C4-2B (cell line): ENCODE data around the gene RALBP1.

ENCODE experiments used
- H3K27ac ChIP-seq: fragments of 450-650 bp; 2 replicates; pipeline ENCODE4 v1.5.1; 2017
- CTCF ChIP-seq: fragments of 450-650 bp; conservative IDR thresholded peaks from 2 replicates; pipeline ENCODE4 v1.5.1; 2017; ENCODE audit warnings: mild to moderate bottlenecking
- ZFX ChIP-seq: fragments of 450-650 bp; IDR thresholded peaks from 2 replicates; pipeline ENCODE4 v1.6.1; 2017

The RALBP1 gene

DNA sequence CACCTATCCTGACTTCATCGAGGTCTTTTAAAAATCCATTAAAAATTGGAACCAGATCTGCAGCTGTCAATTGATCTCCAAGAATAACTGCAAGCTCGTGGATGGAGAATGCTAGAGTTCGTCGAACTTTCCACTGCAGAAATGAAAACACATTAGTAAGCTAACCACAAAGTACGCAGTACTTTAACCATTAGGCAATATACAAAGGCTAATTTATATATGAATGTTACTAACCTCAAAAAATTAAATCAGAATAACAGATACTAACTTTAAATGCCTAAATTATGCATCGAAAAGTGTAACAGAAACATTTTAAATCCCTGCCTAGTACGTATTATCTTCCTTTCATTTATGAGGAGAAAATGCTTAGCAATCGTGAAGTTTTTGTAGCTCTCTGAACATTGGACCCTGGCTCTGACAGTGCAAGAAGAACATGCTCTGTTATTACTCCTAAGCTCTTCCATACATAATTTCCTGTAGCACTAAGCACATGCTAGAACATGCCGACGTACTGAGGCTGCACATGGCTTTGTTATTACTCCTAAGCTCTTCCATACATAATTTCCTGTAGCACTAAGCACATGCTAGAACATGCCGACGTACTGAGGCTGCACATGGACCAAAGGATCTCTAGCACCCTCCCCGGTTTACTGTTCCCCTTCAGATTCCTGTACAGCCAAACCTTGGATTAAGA lies 82.1 kb downstream of the RALBP1 start:
- H3K27ac ChIP-seq: no peak overlapping the region
- no peak for TF ChIP-seq CTCF
- TF ChIP-seq ZFX: no peak

GRCh38 chr18:9558387-9559064 lies 83.2 kb downstream of the RALBP1 start:
- TF ChIP-seq ZFX: no peak
- no peak for TF ChIP-seq CTCF
- H3K27ac ChIP-seq: no peak overlapping the region

DNA sequence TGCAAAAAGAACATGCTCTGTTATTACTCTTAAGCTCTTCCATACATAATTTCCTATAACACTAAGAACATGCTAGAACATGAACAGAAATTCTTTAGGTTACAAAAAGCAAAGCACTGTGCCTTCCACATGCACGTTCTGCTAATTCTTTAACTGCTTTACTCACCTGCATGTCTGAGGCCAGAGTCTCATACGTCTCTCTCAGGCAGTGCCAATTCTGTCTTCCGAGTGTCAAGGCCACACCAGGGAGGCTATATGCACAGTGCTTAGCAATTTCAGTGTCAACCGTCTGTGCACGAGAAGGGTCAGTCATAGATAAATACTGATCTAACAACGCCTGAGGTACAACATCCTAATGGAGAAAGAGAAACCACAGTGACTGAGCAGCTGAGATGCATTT lies 83.9 kb downstream of the RALBP1 start:
- TF ChIP-seq CTCF: no peak
- no peak for TF ChIP-seq ZFX
- no peak overlapping the region for H3K27ac ChIP-seq

DNA sequence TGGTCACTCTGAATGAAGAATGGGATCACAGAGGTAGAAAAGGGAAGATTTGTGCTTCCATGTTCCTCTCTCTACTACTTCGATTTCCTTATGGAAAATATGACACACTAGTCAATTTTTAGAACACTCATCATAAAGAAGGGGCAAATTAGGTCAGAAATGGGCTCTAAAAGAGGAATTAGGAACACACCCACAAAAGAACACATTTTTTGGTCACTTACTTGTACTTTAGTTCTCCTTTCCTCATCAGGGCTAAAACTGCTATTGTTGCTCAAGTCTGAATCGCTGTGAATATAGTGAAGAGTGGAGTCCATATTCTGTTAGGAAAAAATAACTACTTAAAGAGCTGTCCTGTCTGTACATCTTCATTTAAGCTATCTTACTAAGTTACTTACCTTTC lies 86.4 kb downstream of the RALBP1 start:
- TF ChIP-seq CTCF: no peak
- no peak for TF ChIP-seq ZFX
- H3K27ac ChIP-seq: no peak overlapping the region

DNA sequence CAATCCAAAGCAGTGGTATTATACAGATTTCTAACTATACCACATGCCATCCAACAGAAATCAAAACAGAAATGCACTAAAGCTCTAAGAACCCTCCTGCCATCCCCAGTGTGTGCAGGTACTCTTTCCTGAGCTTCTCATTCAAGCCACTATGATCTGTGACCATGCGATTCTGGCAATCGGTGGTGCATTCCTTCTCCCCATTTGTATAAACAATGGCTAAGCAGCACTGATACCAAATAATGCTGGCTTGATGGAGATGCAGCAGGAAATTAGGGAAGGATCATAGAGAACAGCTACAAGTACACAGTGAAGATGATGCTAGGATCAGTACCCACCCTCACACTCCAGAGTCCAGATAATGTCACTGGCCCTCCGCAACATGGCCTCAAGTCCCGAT lies 87.3 kb downstream of the RALBP1 start:
- TF ChIP-seq ZFX (no peak), CTCF (no peak)
- H3K27ac ChIP-seq: no peak overlapping the region

DNA sequence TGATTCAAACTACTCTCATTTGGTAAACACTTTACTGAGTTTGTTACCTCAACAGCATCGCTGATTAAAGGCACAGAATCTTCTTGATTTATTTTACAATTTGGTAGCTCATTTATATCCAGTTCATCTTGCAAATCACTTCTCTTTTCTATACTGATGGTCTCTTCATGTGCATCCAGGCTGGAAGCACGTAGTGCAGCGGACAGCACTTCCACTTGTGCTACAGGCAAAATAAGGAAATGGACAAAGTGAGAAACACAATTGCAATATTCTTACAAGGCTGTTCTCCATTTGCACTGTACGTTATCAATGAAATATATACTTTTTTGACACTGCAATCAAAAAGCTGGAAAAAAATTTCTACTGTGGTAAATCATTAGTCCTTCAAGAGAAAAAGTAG lies 88.0 kb downstream of the RALBP1 start:
- H3K27ac ChIP-seq: no peak overlapping the region
- no peak for TF ChIP-seq ZFX
- no peak for TF ChIP-seq CTCF

DNA sequence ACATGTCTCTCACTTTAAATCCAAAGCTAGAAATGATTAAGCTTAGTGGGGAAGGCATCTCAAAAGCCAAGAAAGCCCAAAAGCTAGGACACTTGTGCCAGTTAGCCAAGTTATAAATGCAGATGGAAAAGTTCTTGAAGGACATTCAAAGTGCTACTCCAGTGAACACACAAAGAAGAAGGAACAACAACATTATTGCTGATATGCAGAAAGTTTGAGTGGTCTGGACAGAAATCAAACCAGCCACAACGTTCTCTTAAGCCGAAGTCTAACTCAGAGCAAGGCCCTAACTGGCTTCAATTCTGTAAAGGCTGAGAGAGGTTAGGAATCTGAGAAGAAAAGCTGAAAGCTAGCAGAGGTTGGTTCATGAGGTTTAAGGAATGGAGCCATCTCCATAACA lies 90.1 kb downstream of the RALBP1 start:
- no peak for TF ChIP-seq ZFX
- no peak for TF ChIP-seq CTCF
- H3K27ac ChIP-seq: no peak overlapping the region
